GM18873 (cell line): Measurements from ENCODE around the gene IER5.

Experiments
- ATAC-seq: cut with Tn5 transposase; IDR thresholded peaks from one replicate; pipeline ENCODE4 v1.9.1; 2021; ENCODE audit warnings: mild to moderate bottlenecking, moderate library complexity, moderate number of reproducible peaks; ENCODE audit not compliant: unreplicated experiment, low FRiP score

IER5 gene

DNA sequence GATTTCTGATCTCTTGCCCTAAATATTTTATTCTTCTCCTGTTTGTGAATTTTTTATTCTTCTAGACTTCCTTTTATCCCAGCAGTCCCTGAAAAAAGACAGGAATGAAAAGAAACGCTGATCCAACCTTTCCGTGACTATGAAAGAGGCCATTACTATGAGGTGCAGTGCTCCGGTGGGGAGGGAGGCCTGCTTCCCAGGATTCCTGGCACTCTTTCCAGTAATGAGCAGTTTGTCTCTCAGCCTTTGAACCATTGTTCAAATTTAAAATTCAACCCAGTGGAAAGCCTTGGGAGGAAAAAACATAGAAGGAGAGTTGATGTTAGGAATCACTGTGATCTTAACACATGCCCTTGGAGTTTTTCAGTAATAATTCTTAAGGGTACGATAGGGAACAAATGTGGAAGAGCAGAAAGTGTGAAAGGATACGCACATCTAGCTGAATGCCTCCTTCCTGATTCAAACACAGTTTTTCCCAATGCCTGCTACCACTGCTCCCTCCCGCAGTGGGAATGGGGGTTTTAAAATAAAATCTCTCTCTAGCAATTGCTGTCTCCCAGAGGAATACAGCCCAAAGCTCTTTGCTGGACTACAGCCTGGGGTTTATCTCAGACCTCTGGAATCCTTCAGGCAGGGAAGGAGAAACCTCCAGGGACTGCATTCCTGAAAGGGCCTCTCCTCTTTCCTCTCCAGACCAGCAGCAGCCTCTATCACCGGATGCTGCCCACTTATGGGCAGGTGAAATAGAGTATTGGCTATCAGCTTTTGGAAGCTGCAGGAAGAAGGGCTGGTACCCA lies 6.1 kb downstream of the IER5 start:
- no peak for ATAC-seq

DNA sequence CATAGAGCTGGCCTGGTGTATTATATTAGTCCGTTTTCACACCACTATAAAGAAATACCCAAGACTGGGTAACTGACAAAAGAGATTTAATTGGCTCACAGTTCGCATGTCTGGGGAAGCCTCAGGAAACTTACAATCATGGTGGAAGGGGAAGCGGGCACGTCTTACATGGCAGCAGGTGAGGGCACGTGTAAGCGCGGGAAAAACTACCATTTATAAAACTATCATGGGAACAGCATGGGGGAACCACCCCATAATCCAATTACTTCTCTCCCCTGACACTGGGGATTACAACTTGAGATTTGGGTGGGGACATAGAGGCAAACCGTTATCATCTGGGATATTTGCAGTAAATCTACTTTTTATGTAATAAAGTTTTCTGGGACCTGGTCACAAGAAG lies 6.8 kb downstream of the IER5 start:
- no peak for ATAC-seq

DNA sequence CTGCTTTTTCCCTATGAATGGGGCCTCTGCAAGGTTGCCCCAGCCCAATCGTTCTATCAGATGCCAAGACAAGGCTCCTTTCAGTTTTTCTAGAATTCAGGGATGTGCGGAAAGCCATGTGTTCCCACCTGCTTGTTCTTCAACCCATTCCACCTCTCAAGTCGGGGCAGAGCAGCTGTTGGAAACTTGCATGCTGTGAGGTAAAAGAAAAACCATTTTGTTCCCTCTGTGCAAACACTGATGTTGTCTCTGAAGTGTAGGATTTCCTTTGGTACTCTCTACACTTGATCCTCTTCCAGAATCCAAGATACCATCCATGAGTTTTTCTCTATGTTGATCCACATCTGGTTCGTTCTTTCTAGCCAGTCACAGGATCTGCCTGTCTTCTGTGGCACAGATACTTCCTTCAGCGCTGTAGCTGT lies 7.3 kb downstream of the IER5 start:
- ATAC-seq, result no peak

DNA sequence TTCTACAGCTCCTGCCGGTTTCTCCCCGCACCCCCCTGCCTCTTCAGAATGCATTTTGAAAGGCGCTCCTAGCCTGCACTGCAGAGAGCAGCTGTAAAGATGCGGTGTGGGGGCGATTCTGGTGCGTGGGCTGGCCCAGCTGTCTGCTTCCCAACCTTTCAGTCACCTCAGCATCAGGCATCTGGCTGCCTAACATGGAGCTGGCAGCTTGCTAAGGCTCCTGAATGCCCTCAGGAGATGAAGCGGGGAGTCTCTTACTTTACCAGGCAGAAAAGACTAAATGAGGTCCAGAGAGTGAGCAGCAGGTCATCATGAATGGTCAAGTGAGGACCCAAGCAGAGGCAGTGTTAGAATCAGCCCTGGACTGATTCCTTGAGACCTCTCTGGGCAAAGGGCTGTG lies 8.7 kb downstream of the IER5 start:
- ATAC-seq, result no peak

DNA sequence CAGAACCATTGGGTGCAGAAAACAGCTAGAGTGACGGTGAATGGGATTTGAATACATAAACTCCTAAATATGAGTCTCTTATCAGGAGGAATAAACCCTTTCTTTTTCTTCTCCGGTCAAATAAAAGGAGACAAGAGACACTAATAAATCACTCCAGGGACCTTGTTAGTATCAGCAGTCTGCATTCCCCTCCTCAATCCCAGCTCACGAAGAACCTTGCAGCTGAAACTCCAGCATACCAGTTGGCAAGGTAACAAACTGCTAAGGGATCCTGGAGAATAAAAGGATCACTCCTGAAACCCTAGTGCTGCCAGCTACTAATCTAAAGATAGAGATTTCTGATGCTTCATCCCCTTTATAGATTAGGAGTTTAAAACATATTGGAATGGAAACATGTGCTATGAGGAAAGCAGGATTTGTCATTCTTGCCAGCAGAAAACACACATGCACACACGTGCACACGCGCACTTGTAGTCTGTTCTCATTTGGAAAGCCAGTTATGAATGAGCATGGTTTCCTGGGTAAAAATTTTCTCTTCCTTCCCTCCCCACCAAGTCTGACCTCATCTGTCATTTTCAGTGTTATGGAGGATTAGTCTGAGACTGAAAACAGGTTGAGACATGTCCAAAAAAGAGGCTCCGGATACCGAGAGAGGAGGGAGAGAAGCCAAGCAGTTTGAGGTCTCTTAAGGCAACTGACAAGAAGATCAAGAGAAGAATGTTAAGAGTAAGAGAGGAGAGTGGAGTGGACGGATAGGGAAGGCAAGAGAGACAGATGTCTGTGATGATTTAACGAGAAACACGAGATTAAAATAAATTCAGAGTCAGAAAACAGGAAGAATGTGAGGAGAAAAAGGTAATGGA lies 10.9 kb downstream of the IER5 start:
- ATAC-seq, result peak; percentile 56

DNA sequence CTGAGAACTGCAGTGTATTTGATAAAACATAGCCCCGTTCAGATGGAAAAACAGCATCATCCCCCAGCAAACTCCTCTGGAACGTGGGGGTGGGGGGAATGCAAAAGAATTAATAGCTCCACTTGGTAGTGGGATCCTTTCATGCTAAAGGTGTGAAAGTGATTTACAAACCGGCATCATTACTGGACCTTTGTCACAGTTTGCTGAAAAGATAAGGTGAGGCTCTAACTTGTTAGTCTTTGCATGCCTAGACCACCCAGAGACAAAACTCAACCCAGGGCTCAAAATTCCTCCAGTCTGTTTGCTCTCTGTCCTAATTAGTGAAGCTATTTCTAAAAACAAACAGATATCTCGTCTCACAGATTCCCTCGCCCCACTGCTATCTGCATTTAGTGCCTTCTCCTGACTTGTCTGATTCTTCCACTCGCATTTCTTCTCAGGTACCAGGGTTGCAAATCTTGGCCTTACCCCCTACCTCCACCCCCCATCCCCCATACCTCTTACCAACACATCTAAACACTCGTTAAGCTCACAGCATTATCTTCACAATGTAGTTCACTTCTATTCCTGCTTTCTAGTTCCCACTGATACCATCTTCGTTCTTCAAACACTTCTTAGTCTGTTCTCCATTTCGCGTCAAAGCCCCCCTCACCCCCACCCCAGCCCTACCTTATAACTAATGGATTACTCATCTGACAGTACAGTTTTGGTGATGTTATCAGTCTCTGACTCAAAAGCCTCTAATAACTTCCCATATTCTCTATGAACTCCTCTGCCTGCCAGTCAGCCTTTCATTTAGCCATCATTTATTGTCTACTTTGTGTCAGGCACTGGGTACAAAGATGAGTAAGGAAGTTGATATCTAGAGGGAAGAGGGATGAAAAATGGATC lies 11.8 kb downstream of the IER5 start:
- no peak for ATAC-seq

DNA sequence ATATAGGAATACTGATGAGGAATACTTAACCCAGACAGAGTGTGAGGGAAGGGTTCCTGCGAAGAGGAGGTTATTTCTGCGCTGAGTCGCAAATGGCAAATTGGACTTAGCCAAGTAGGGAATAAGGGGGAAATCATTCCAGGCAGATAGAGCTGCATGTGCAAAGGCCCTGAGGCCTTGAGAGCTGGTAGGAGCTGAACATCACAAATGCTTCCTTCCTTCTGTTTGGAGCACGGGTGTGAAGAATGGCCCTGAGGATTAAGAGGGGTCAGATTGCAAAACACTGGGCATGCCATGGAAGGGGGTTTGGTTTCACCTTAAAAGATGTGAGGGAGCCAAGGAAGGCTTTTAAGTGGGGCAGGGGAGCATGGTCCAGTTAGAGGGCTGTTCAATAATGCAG lies 12.4 kb downstream of the IER5 start:
- no peak for ATAC-seq

DNA sequence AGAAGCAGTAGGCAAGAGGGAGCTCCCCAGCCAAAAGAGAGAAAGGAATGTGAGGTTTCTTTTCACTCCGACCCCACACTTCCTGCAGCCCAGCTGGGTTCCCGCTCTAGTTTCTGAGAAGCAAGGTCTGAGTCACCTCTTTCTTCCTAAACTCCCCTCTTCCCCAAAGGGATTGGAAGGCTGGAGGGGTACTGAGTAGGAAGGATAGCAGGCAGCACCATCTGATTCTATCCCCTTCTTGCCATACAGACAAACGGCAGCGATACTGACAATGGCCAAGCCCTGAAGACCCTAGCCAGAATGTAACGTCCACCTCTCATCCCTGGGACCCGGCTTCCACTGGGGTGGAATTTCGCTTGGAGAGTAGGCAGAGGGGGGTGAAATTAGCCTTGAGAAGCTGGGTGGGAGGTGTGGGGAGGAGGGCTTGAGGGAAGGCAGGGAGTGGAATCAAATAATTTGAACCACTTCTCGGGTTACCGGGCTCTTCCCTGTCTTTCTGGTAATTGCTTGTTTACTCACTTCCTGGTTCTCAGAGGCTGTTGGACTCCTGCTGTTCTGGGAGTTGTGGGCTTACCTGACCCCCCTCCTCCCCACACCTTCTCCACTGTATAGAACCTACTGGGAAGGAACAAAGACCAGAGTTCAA lies 13.2 kb downstream of the IER5 start:
- ATAC-seq, result no peak

DNA sequence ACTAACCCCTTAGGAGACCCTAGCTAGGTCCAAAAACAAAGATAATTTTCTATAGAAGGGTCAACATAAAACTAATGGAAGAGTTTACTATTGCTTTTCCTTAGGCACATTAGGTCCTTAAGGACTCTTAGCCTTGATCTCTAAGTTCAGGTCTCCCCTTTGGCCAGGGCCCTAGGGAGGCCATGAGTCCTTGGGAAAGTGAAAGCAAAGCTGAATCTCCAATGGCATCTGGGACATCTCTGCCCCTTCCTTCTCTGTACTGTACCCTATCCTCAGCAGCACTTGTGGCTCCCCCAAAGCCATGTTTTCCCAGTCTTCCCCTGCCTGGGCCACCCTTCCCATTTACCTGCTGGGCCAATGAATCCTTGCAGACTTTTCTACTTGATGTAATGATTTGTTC lies 14.3 kb downstream of the IER5 start:
- ATAC-seq, result no peak

DNA sequence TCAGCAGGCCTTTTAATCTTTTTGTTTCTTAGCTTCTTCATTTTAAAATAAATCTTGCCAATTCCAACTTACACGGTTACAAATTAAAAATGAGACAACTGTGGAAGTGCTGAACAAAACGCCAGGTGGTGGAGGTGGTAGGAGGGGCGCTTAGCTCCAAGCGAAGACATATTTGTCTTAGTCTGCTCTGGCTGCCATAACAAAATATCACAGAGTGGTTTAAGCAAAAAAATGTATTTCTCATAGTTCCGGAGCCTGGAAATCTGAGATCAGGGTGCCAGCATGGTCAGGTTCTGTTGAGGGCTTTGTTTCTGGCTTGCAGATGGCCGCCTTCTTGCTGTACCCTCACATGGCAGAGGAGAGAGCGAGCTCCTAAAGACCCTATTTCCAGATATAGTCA lies 14.9 kb downstream of the IER5 start:
- no peak for ATAC-seq

DNA sequence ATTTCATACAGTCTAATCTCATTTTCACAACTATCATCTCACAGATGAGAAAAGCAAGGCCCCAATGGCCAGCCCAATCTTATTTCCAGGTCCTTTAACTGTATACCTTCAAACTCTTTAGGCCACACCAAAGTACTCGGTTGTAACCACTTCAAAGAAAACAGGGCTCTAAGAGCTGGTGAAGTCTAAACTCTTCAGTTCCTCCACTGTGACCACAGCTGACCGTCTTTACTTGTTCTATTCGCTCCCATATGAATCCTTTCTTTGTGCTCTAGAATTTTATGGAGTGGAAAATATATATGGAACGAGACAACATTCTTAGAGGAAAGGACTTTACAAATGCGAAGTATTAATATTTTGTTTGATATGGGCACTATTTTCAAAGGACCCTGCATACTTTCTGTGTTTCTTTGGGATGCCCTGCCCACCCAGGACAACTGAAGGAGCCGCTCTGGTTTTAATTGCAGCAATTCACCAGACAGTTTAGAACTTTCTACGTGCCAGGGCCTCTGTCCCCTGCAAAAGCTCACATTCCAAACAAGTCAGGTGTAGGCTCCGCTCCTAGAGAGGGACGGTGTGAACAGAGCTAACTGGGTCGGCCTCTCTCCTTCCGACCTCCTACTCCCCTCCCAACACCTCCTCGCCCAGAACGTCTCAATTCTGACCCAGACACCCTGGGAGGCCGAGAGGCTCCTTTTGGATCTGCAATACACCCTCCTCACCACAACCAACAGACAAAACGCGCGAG lies 15.7 kb downstream of the IER5 start:
- no peak for ATAC-seq

DNA sequence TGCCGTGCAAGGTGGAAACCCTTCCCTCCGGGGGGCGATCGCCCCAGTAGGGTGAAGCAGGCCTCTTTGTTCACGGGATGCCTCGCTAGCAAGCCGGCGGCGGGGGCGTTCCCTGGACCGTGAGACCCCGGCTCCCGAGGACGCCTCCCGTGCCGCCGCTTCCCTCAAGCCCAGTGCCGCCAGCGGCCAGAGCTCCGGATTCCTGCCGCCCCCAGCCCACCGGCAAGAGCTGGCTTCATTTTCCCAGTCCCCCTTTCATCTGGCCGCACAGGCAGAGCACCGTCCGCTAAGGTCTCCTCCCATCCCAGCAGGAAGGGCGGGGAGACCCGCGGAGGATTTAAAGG lies 16.3 kb downstream of the IER5 start:
- ATAC-seq, result peak; percentile 18

DNA sequence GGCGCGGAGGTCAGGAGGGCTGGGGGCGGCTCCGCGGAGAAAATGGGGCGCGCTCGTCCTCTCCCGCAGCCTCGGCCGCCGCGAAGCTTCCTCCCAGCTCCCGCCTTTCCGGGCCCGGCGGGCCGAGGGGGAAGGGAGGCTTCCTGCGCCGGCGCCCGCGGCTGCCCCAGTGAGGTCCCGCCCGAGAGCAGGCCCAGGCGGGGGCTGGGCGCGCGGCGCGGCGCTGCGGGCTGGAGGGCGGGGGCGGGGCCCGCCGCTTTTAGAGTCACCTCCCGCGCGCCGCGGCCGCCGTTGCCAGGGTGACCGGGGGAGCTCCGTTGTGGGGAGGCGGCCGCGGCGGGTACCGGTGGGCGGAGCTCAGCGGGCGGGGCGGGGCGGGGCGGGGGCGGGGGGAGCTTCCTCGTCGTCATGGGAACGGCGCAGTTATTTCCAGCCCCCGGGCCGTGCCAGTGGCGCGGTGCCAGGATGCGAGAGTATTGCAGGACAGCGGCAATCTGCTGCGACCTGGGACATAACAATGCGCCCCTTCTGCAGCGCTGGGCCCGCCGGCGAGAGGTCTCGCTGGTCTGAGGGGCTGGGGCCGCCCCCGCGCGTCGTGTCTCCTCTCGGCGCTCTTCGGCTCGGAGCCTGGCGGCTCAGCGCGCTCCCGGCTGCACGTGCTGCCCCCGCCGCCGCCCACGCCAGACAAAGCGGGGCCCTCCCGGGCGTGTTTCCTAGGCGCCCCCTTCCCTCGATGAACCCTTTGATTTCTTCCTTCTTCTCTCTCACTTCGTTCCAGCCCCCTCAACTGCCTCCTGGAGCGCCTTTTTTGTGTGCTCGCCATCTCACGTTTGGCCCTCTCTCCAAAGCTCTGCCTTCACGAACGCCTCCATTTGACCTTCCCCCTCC lies 16.9 kb downstream of the IER5 start:
- peak; percentile 44 for ATAC-seq

DNA sequence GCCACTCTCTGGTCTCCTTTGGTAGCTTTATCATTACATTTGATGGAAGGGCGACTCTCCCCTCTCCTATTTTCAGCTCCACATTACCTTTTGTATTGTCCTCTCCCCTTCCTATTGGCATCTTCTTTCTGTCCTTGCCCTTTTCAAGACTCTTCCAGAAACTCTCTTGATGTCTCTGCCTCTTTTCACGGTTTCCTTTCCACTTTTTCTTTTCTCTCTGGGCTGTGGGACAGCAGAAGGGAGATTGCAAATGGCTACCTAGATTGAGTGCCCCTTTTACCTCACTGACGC lies 17.5 kb downstream of the IER5 start:
- ATAC-seq, result no peak

DNA sequence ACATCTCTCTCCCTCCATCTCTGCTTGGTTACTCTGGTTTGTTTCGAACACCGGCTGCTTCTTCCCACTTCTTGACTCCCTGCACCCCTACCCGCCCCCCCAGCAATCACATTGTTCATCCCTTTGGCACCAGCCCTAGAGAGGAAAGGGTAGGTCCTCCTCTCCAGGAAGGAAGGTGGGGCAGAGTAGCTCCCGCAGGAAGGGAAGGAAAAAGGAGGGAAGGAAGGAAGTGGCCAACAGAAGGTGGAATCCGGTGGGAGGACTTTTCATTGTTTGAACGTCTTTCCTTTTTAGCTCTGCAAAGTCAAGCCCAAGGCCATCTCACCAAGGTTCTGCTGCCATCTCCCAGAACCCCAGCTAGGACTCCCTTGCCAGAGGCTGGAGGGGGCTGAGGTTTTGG lies 18.0 kb downstream of the IER5 start:
- no peak for ATAC-seq

DNA sequence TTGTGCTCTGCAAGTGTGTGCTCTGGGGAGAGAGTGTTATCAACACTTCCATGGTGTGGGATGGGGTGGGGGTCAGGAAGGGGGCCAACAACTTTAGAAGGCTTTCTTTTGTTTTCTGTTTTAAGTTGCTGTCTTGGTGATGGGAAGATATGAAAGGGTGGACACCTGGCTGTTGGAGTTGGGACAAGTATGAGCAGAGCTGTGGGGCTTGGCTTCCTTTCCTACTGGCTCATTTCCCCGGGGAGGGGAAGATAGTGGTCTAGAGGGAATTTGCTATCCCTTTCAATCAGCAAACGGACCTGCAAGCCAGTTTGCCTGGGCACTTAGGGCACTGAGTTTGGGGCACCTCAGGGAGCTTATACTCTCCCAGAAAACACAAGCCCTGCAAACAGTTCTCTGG lies 19.2 kb downstream of the IER5 start:
- ATAC-seq, result no peak

DNA sequence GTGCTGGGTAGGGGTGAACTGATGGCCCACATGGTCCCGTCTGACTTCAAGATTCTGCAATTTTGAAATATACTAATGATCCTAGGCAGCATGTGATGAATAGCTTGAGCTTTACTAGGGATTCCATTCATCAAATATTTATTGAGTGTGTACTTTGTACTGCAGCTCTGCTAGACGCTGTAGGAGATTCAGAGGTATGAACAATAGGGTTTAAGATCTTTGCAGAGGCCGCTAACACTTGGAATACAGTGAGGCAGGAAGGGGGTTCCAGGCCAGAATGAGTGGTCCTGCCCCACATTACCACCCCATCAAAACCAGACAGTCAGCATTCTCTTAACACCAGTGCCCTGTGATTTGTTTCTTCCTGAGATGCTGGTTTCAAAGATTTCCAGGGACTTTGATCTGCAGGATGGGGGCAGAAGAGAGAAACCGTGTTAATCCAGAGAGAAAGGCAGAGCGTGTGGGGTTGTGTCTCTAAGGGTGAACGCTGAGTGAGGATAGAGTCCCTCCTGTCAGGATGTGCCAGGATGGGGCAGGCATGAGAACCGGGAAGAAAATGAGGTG lies 19.9 kb downstream of the IER5 start:
- no peak for ATAC-seq

DNA sequence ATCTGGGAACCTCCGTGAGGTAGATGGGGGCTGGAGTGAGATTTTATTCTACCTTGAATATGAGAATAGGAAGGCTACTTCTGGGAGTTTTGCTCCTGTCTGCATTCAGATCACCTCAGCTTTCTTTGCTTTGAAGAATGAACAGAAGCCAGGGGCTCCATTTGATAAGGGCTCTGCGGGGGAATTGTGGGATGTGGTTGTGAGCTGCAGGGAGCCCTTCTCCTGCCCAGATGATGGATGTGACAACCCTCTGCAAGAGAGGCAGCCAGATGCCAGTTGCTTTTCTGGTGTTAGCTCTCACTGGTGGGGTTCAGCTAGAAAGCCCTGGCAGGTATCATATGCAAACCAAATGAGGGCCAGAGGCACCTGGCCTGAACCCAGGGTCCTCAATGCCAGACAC lies 21.5 kb downstream of the IER5 start:
- ATAC-seq, result no peak

DNA sequence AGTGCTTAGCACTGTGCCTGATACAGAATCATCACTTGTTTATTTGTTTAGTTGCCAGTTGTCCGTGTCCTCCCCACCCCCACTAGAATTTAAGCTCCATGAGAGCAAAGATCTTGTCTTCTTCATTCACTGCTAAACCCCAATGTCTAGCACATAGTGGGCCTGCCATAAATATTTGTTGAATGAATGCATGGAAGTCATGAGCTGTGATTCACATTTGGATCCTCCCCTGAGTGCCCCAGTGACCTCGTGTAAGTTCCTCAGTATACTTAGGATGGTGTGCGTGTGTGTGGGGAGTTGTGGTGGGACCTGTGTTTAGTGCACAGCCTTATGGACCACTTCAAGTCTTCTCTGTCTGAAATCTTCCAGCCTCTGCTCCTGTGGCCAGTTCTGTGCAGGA lies 23.1 kb downstream of the IER5 start:
- no peak for ATAC-seq
